Measurements from ENCODE around the gene RCAN1. TPM values are rescaled to one million over a fixed set of nuclear protein-coding genes. Genes with fewer than 3 reads are reported as not detected.

The RCAN1 gene
- total RNA-seq, 1 experiment from 2014 or later = 5.4 TPM

DNA sequence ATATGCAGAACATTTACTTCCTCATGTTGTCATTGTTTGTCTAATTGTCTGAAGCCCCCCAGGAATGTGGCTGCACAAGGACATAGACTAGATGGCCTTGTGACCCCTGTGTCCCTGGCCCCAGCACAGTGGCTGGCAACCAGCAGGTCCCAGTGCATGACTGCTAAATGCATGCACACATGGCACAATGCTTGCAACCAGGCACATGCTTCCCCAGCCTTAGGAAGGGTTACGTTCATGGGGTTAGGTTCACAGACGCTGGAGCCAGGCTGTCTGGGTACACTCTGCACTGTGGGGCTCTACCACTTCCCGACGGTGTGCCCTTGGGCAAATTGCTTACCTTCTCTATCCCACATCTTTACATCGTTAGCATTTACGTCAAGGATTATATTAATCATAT lies 32.6 kb upstream of the RCAN1 start:
- Histone ChIP-seq H3K27me3 (replicated peaks; ENCODE audit: insufficient read depth, low read depth, low read length, poor library complexity) (peaks cover 5% of the 10 kb centered on the region), H3K27ac (ENCODE audit: low read depth, low read length, poor library complexity, severe bottlenecking) (no peak overlapping the region), H3K36me3 (ENCODE audit: insufficient read depth, low read length, poor library complexity, severe bottlenecking) (no peaks in the 10 kb centered on the region), H3K4me3 (ENCODE audit: low read depth, low read length, poor library complexity, severe bottlenecking) (no peak overlapping the region), H3K4me1 (ENCODE audit: insufficient read depth, low read length, poor library complexity, severe bottlenecking) (no peaks in the 10 kb centered on the region), H3K9me3 (ENCODE audit: low read depth, low read length, poor library complexity, severe bottlenecking) (peaks cover 6% of the 10 kb centered on the region)
- POLR2A ChIA-PET (ENCODE audit: low non-redundant PET) = no interaction called here
- TF ChIP-seq EZH2 (IDR thresholded peaks at IDR 0.05; ENCODE audit: borderline replicate concordance, low read depth, low read length, poor library complexity, severe bottlenecking) = no peak
- TF ChIP-seq, protein P1, sequence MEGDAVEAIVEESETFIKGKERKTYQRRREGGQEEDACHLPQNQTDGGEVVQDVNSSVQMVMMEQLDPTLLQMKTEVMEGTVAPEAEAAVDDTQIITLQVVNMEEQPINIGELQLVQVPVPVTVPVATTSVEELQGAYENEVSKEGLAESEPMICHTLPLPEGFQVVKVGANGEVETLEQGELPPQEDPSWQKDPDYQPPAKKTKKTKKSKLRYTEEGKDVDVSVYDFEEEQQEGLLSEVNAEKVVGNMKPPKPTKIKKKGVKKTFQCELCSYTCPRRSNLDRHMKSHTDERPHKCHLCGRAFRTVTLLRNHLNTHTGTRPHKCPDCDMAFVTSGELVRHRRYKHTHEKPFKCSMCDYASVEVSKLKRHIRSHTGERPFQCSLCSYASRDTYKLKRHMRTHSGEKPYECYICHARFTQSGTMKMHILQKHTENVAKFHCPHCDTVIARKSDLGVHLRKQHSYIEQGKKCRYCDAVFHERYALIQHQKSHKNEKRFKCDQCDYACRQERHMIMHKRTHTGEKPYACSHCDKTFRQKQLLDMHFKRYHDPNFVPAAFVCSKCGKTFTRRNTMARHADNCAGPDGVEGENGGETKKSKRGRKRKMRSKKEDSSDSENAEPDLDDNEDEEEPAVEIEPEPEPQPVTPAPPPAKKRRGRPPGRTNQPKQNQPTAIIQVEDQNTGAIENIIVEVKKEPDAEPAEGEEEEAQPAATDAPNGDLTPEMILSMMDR (conservative IDR thresholded peaks at IDR 0.05; ENCODE audit: low read depth, low read length) = no peak
- DNase-seq (ENCODE audit: low spot score) = no peak
- CTCF ChIA-PET = no interaction called here
- BruUV-seq (replicated peaks) = no TSS peak
- intact Hi-C loops (cut with micrococcal nuclease; ENCODE audit: unreplicated experiment) = no loop called here

GRCh38 chr21:34644825-34645224 lies 29.9 kb upstream of the RCAN1 start:
- no peaks in the 10 kb centered on the region for H3K9me3 ChIP-seq (ENCODE audit: low read depth, low read length, poor library complexity, severe bottlenecking)
- ChIA-PET CTCF (no interaction called here), POLR2A (ENCODE audit: low non-redundant PET) (interaction anchor here (0.6 kb wide), 1 partner anchor 10 kb away, joined by 3 read pairs; no protein-coding TSS in a partner anchor)
- H3K4me3 ChIP-seq (ENCODE audit: low read depth, low read length, poor library complexity, severe bottlenecking) = no peak overlapping the region
- no peaks in the 10 kb centered on the region for H3K36me3 ChIP-seq (ENCODE audit: insufficient read depth, low read length, poor library complexity, severe bottlenecking)
- no peak overlapping the region for H3K27ac ChIP-seq (ENCODE audit: low read depth, low read length, poor library complexity, severe bottlenecking)
- no TSS peak for BruUV-seq (replicated peaks)
- intact Hi-C loops (cut with micrococcal nuclease; ENCODE audit: unreplicated experiment) = no loop called here
- H3K4me1 ChIP-seq (ENCODE audit: insufficient read depth, low read length, poor library complexity, severe bottlenecking) = no peaks in the 10 kb centered on the region
- no peak for DNase-seq (ENCODE audit: low spot score)
- H3K27me3 ChIP-seq (replicated peaks; ENCODE audit: insufficient read depth, low read depth, low read length, poor library complexity) = no peaks in the 10 kb centered on the region
- TF ChIP-seq EZH2 (IDR thresholded peaks at IDR 0.05; ENCODE audit: borderline replicate concordance, low read depth, low read length, poor library complexity, severe bottlenecking) = no peak
- TF ChIP-seq, protein P1 (conservative IDR thresholded peaks at IDR 0.05; ENCODE audit: low read depth, low read length) = no peak

GRCh38 chr21:34642211-34643075 lies 27.5 kb upstream of the RCAN1 start:
- DNase-seq (ENCODE audit: low spot score) = no peak
- intact Hi-C loops (cut with micrococcal nuclease; ENCODE audit: unreplicated experiment) = no loop called here
- ChIA-PET CTCF (no interaction called here), POLR2A (ENCODE audit: low non-redundant PET) (no interaction called here)
- Histone ChIP-seq H3K27me3 (replicated peaks; ENCODE audit: insufficient read depth, low read depth, low read length, poor library complexity) (no peaks in the 10 kb centered on the region), H3K27ac (ENCODE audit: low read depth, low read length, poor library complexity, severe bottlenecking) (no peak overlapping the region), H3K4me3 (ENCODE audit: low read depth, low read length, poor library complexity, severe bottlenecking) (no peak overlapping the region), H3K9me3 (ENCODE audit: low read depth, low read length, poor library complexity, severe bottlenecking) (no peaks in the 10 kb centered on the region), H3K4me1 (ENCODE audit: insufficient read depth, low read length, poor library complexity, severe bottlenecking) (no peaks in the 10 kb centered on the region), H3K36me3 (ENCODE audit: insufficient read depth, low read length, poor library complexity, severe bottlenecking) (no peaks in the 10 kb centered on the region)
- no TSS peak for BruUV-seq (replicated peaks)
- no peak for TF ChIP-seq EZH2 (IDR thresholded peaks at IDR 0.05; ENCODE audit: borderline replicate concordance, low read depth, low read length, poor library complexity, severe bottlenecking)
- TF ChIP-seq, protein P1 (conservative IDR thresholded peaks at IDR 0.05; ENCODE audit: low read depth, low read length) = no peak
